OCI-LY1 (cell line): ENCODE results near the gene MYO3B.

ENCODE experiments used
- H2AFZ ChIP-seq: fragments of 200-600 bp; sonication (generic), shearing (Covaris generic); 2 replicates; pipeline ENCODE4 v1.6.0; 2014; ENCODE audit warnings: antibody characterized with exemption, mild to moderate bottlenecking, low read length
- H3F3A ChIP-seq: fragments of 200-600 bp; sonication (generic), shearing (Covaris generic); 2 replicates; pipeline ENCODE4 v1.6.0; 2014; ENCODE audit warnings: mild to moderate bottlenecking, antibody characterized with exemption, low read length, moderate library complexity; ENCODE audit not compliant: insufficient read depth
- H3K27ac ChIP-seq: fragments of 200-600 bp; sonication (generic); 2 replicates; pipeline ENCODE4 v1.5.1; 2014; ENCODE audit warnings: low read length, mixed run types, mild to moderate bottlenecking, low read depth; ENCODE audit not compliant: poor library complexity, severe bottlenecking
- H3K27me3 ChIP-seq: fragments of 200-600 bp; sonication (generic); 2 replicates; pipeline ENCODE4 v1.6.0; 2014; ENCODE audit warnings: antibody characterized with exemption, mild to moderate bottlenecking, low read length, moderate library complexity; ENCODE audit not compliant: insufficient read depth
- H3K36me3 ChIP-seq: fragments of 200-600 bp; sonication (generic); 2 replicates; pipeline ENCODE4 v1.6.1; 2014; ENCODE audit warnings: mild to moderate bottlenecking, antibody characterized with exemption, low read length, moderate library complexity, mixed read lengths; ENCODE audit not compliant: insufficient read depth
- H3K4me1 ChIP-seq: fragments of 200-600 bp; sonication (generic); 2 replicates; pipeline ENCODE4 v1.5.1; 2014; ENCODE audit warnings: mild to moderate bottlenecking, low read length, moderate library complexity; ENCODE audit not compliant: insufficient read depth, severe bottlenecking
- H3K4me2 ChIP-seq: fragments of 200-600 bp; sonication (generic), shearing (Covaris generic); 2 replicates; pipeline ENCODE4 v1.6.1; 2014; ENCODE audit warnings: low read length
- H3K4me3 ChIP-seq: fragments of 200-600 bp; sonication (generic); 2 replicates; pipeline ENCODE4 v1.5.1; 2014; ENCODE audit warnings: low read length, low read depth, mild to moderate bottlenecking, mixed read lengths; ENCODE audit not compliant: poor library complexity, severe bottlenecking
- H3K79me2 ChIP-seq: fragments of 200-600 bp; shearing (Covaris generic); 2 replicates; pipeline ENCODE4 v1.6.1; 2016; ENCODE audit warnings: mixed run types, low read length, mixed read lengths; ENCODE audit not compliant: insufficient read depth
- H3K9ac ChIP-seq: fragments of 200-600 bp; sonication (generic), shearing (Covaris generic); 2 replicates; pipeline ENCODE4 v1.6.1; 2014; ENCODE audit warnings: mild to moderate bottlenecking, low read length, mixed read lengths
- H3K9me2 ChIP-seq: fragments of 200-600 bp; sonication (generic), shearing (Covaris generic); 2 replicates; pipeline ENCODE4 v1.6.1; 2014; ENCODE audit warnings: low read depth, mild to moderate bottlenecking, low read length, mixed read lengths
- H3K9me3 ChIP-seq: fragments of 200-600 bp; shearing (Covaris generic); 2 replicates; pipeline ENCODE4 v1.6.1; 2014; ENCODE audit warnings: low read length, mixed read lengths
- H4K20me1 ChIP-seq: fragments of 200-600 bp; sonication (generic), shearing (Covaris generic); 2 replicates; pipeline ENCODE4 v1.6.0; 2016; ENCODE audit warnings: mild to moderate bottlenecking, low read length; ENCODE audit not compliant: insufficient read depth
- CTCF ChIP-seq: fragments of 200-600 bp; sonication (generic), shearing (Covaris generic); IDR thresholded peaks from 2 replicates; pipeline ENCODE4 v1.5.1; 2017; ENCODE audit warnings: mild to moderate bottlenecking, antibody characterized with exemption, low read length, moderate library complexity, mixed read lengths
- EZH2 ChIP-seq: fragments of 200-600 bp; sonication (generic), shearing (Covaris generic); IDR thresholded peaks from 2 replicates; pipeline ENCODE4 v1.8.0; 2017; ENCODE audit warnings: borderline replicate concordance, mixed run types, mild to moderate bottlenecking, antibody characterized with exemption, low read length, moderate library complexity, mixed read lengths

MYO3B gene

GRCh38 chr2:170166735-170167134 is 11.2 kb upstream of the MYO3B start:
- no peak for TF ChIP-seq EZH2
- TF ChIP-seq CTCF: no peak
- Histone ChIP-seq H3K4me3 (no peak overlapping the region), H3K36me3 (no peaks in the 10 kb centered on the region)

DNA sequence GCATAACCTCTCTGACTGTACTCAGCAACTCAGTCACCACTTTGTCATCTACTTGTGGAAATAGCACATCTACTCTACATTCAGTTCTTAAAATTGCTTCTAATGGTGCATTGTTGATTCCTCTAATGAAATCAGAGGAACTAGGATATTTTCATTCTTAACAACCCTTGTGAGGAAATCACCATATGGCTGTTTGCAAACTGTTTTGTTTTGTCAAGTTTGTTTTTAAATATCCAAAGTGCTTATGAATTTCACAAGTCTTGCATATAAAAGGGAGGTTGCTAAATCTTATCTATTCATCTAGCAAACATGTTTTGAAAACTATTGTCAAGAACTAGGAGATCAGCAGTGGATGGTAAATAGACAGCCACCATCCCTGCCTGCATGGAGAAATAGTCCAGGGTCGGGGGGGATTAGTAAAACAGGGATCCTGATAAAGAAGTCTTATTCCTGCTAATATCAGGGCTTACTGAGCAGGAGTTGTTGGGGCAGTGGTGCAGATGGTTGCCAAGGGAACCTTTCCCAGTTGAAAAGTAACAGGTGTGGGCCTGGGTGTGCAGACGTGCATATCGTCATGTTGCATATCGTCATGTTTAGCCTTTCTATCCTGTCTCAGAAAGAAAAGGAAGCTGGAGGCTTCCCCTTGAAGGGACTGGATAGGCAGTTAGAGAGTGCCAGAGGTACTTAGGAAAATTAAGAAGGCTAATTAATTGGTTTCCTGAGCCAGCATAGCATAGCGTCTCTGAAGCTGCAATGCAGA is 7.5 kb upstream of the MYO3B start:
- no peak for TF ChIP-seq EZH2
- no peak for TF ChIP-seq CTCF
- Histone ChIP-seq H3K4me3 (peak overlapping the region; percentile 19), H3K4me2 (peak overlapping the region; percentile 33; the same call in 1 of the 2 replicates), H2AFZ (peak overlapping the region; percentile 8; the same call in 1 of the 2 replicates), H3K9ac (peak overlapping the region; percentile 23; the same call in 1 of the 2 replicates), H3K4me1 (peaks cover 20% of the 10 kb centered on the region), H3K36me3 (no peaks in the 10 kb centered on the region), H4K20me1 (no peaks in the 10 kb centered on the region), H3F3A (no peaks in the 10 kb centered on the region; the same call in 1 of the 2 replicates), H3K9me3 (no peaks in the 10 kb centered on the region), H3K9me2 (no peaks in the 10 kb centered on the region), H3K79me2 (no peaks in the 10 kb centered on the region), H3K27ac (peak overlapping the region; percentile 62), H3K27me3 (no peaks in the 10 kb centered on the region)

More at GRCh38 chr2:170166735-170167134, 11.2 kb upstream of the MYO3B start:
- no peaks in the 10 kb centered on the region for H4K20me1 ChIP-seq
- H3K9me3 ChIP-seq: no peaks in the 10 kb centered on the region
- H3K4me1 ChIP-seq: peaks cover 20% of the 10 kb centered on the region
- H3F3A ChIP-seq: no peaks in the 10 kb centered on the region; the same call in 1 of the 2 replicates
- H3K4me2 ChIP-seq: no peak overlapping the region
- H3K27me3 ChIP-seq: no peaks in the 10 kb centered on the region
- no peaks in the 10 kb centered on the region for H3K79me2 ChIP-seq
- no peaks in the 10 kb centered on the region for H3K9me2 ChIP-seq
- no peak overlapping the region for H2AFZ ChIP-seq
- no peak overlapping the region for H3K27ac ChIP-seq
- H3K9ac ChIP-seq: no peak overlapping the region

GRCh38 chr2:170176212-170176611 is 1.7 kb upstream of the MYO3B start:
- no peak for TF ChIP-seq CTCF
- no peak for TF ChIP-seq EZH2
- Histone ChIP-seq H2AFZ (no peak overlapping the region; the same call in 1 of the 2 replicates), H3K4me2 (no peak overlapping the region), H3K9me2 (no peaks in the 10 kb centered on the region), H3K4me3 (no peak overlapping the region), H3K4me1 (peaks cover 57% of the 10 kb centered on the region), H3K27me3 (no peaks in the 10 kb centered on the region), H3K36me3 (no peaks in the 10 kb centered on the region), H3K79me2 (no peaks in the 10 kb centered on the region), H3K27ac (peak overlapping the region; percentile 9), H4K20me1 (no peaks in the 10 kb centered on the region), H3K9ac (no peak overlapping the region), H3F3A (no peaks in the 10 kb centered on the region), H3K9me3 (no peaks in the 10 kb centered on the region)
